GM23338 (cell line): Measurements from ENCODE around the gene SPP2.

Experiments used
- CREB1 ChIP-seq: fragments of 250-450 bp; sonication (Bioruptor Pico); IDR thresholded peaks from 2 replicates; pipeline ENCODE4 v1.5.0; 2020; ENCODE audit warnings: low read depth, mild to moderate bottlenecking, moderate library complexity
- CTCF ChIP-seq, 2 experiments: fragments of 200-600 bp in 1 of 2; sonication (generic) in 1 of 2; conservative IDR thresholded peaks; 2 replicates each; pipeline versions ENCODE4 v1.5.1 to v1.6.1; 2016 to 2017; ENCODE audit warnings: antibody characterized with exemption in 2 of 2, low read depth in 2 of 2, mild to moderate bottlenecking in 2 of 2, moderate library complexity in 1 of 2
- EZH2 ChIP-seq: fragments of 200-600 bp; sonication (generic); IDR thresholded peaks from one replicate; pipeline ENCODE4 v1.8.0; 2017; ENCODE audit warnings: antibody characterized with exemption, mild to moderate bottlenecking, low read depth; ENCODE audit not compliant: unreplicated experiment
- JUNB ChIP-seq: IDR thresholded peaks from one replicate; pipeline ENCODE4 v1.6.1; 2016; ENCODE audit warnings: antibody characterized with exemption; ENCODE audit not compliant: unreplicated experiment
- NANOG ChIP-seq: IDR thresholded peaks from 2 replicates; pipeline ENCODE4 v1.6.1; 2016; ENCODE audit warnings: antibody characterized with exemption, borderline replicate concordance
- POLR2AphosphoS5 ChIP-seq: IDR thresholded peaks from 2 replicates; pipeline ENCODE4 v1.6.1; 2016; ENCODE audit warnings: antibody characterized with exemption, low read depth
- REST ChIP-seq: IDR thresholded peaks from one replicate; pipeline ENCODE4 v1.6.1; 2018; ENCODE audit warnings: antibody characterized with exemption; ENCODE audit not compliant: unreplicated experiment
- ZNF114 ChIP-seq: fragments of 250-450 bp; sonication (Bioruptor Pico); IDR thresholded peaks from 2 replicates; pipeline ENCODE4 v1.5.0; 2020; ENCODE audit warnings: mild to moderate bottlenecking, moderate library complexity
- ZNF331 ChIP-seq: fragments of 250-450 bp; sonication (Bioruptor Pico); IDR thresholded peaks from 2 replicates; pipeline ENCODE4 v1.5.0; 2020; ENCODE audit warnings: low read depth, mild to moderate bottlenecking, moderate library complexity
- TF ChIP-seq, protein P1 (sequence below): IDR thresholded peaks from 2 replicates; pipeline ENCODE4 v1.6.1; 2016; ENCODE audit warnings: antibody characterized with exemption

- TF ChIP-seq CTCF (conservative IDR thresholded peaks at IDR 0.05; ENCODE audit: low read depth in 2 of 2) = no peak
- TF ChIP-seq EZH2 = no peak
- TF ChIP-seq ZNF114 = no peak
- TF ChIP-seq POLR2AphosphoS5 = no peak
- TF ChIP-seq REST = no peak
- TF ChIP-seq NANOG = no peak
- TF ChIP-seq CREB1 (CRISPR knock-in tag) = no peak
- TF ChIP-seq JUNB = no peak
- TF ChIP-seq, protein P1, sequence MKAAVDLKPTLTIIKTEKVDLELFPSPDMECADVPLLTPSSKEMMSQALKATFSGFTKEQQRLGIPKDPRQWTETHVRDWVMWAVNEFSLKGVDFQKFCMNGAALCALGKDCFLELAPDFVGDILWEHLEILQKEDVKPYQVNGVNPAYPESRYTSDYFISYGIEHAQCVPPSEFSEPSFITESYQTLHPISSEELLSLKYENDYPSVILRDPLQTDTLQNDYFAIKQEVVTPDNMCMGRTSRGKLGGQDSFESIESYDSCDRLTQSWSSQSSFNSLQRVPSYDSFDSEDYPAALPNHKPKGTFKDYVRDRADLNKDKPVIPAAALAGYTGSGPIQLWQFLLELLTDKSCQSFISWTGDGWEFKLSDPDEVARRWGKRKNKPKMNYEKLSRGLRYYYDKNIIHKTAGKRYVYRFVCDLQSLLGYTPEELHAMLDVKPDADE = no peak
- TF ChIP-seq ZNF331 (CRISPR knock-in tag) = no peak
Measured at GRCh38 chr2:234125451-234126145, 75.1 kb downstream of the SPP2 start.
